HG02610 (cell line): ENCODE data around the gene TEX55.
"Not testable (repeated sequence)": the region's sequence is repeated elsewhere in the genome, so short reads cannot be mapped to it uniquely, and the experiment has no call there.

ENCODE experiments used
- ATAC-seq: cut with Tn5 transposase; IDR thresholded peaks from one replicate; pipeline ENCODE4 v1.9.1; 2021; ENCODE audit warnings: mild to moderate bottlenecking, moderate library complexity; ENCODE audit not compliant: unreplicated experiment

The TEX55 gene

GRCh38 chr3:119160361-119160760 is 14.4 kb downstream of the TEX55 start:
- no peak for ATAC-seq

- no peak for ATAC-seq
Observed at GRCh38 chr3:119160815-119161214, 14.8 kb downstream of the TEX55 start.

- ATAC-seq: no peak
Observed at GRCh38 chr3:119161240-119161639, 15.3 kb downstream of the TEX55 start.

- not testable (repeated sequence) for ATAC-seq
Observed at GRCh38 chr3:119164745-119165144, 18.8 kb downstream of the TEX55 start.

GRCh38 chr3:119170821-119171220 is 24.9 kb downstream of the TEX55 start:
- no peak for ATAC-seq

GRCh38 chr3:119173325-119173724 is 27.4 kb downstream of the TEX55 start, which contains the start of gene UPK1B:
Gene UPK1B (plus strand): TSS chr3:119173598. CDS start chr3:119186742, 13,144 bp downstream.
- no peak for ATAC-seq

GRCh38 chr3:119175872-119176756 is 30.1 kb downstream of the TEX55 start:
- ATAC-seq: no peak

GRCh38 chr3:119176778-119177177 is 30.8 kb downstream of the TEX55 start:
- no peak for ATAC-seq

GRCh38 chr3:119177321-119177720 is 31.4 kb downstream of the TEX55 start:
- no peak for ATAC-seq

GRCh38 chr3:119181765-119182164 is 35.8 kb downstream of the TEX55 start:
- no peak for ATAC-seq

GRCh38 chr3:119184111-119184510 is 38.1 kb downstream of the TEX55 start:
- ATAC-seq: no peak

- no peak for ATAC-seq
Observed at GRCh38 chr3:119184796-119185570, 39.0 kb downstream of the TEX55 start.

- ATAC-seq: no peak
Observed at GRCh38 chr3:119187266-119187665, 41.3 kb downstream of the TEX55 start.

- no peak for ATAC-seq
Observed at GRCh38 chr3:119191800-119192199, 45.8 kb downstream of the TEX55 start.

GRCh38 chr3:119194237-119195150 is 48.5 kb downstream of the TEX55 start:
- ATAC-seq: no peak

GRCh38 chr3:119195151-119195476 is 49.1 kb downstream of the TEX55 start:
- no peak for ATAC-seq

GRCh38 chr3:119195911-119196310 is 49.9 kb downstream of the TEX55 start:
- no peak for ATAC-seq
